ENCODE data around the gene RELN. TPM values are rescaled to one million over a fixed set of nuclear protein-coding genes. Genes with fewer than 3 reads are reported as not detected.

The RELN gene
- total RNA-seq, 2 donors from 2014 or later = not detected

- DNase-seq (ENCODE audit: low spot score) = no peak
- Mint-ChIP-seq H3K27me3 (no peaks in the 10 kb centered on the region), H3K9me3 (peaks cover 3% of the 10 kb centered on the region), H3K4me3 (no peak overlapping the region), H3K27ac (no peak overlapping the region), H3K4me1 (ENCODE audit: low read depth in 2 of 2) (no peaks in the 10 kb centered on the region), H3K36me3 (no peaks in the 10 kb centered on the region)
- no peak for ATAC-seq
Observed at GRCh38 chr7:103685646-103686045, 303.8 kb downstream of the RELN start.

- Mint-ChIP-seq H3K4me1 (ENCODE audit: low read depth in 2 of 2) (no peaks in the 10 kb centered on the region), H3K27me3 (no peaks in the 10 kb centered on the region), H3K27ac (no peak overlapping the region), H3K4me3 (no peak overlapping the region), H3K36me3 (no peaks in the 10 kb centered on the region), H3K9me3 (peaks cover 3% of the 10 kb centered on the region)
- DNase-seq (ENCODE audit: low spot score) (no peak), ATAC-seq (no peak)
Observed at GRCh38 chr7:103683348-103683747, 306.1 kb downstream of the RELN start.

GRCh38 chr7:103680161-103681144 lies 309.0 kb downstream of the RELN start:
- H3K27ac Mint-ChIP-seq = no peak overlapping the region
- H3K4me1 Mint-ChIP-seq (ENCODE audit: low read depth in 2 of 2) = no peaks in the 10 kb centered on the region
- ATAC-seq = no peak
- no peaks in the 10 kb centered on the region for H3K36me3 Mint-ChIP-seq
- H3K27me3 Mint-ChIP-seq = no peaks in the 10 kb centered on the region
- H3K9me3 Mint-ChIP-seq = peaks cover 12% of the 10 kb centered on the region
- H3K4me3 Mint-ChIP-seq = no peak overlapping the region
- DNase-seq (ENCODE audit: low spot score) = no peak

GRCh38 chr7:103679151-103680132 lies 310.0 kb downstream of the RELN start:
- Mint-ChIP-seq H3K4me1 (ENCODE audit: low read depth in 2 of 2) (no peaks in the 10 kb centered on the region), H3K27ac (no peak overlapping the region), H3K36me3 (no peaks in the 10 kb centered on the region), H3K27me3 (peaks cover 0 to 6% of the 10 kb centered on the region in 2 donors), H3K9me3 (peaks cover 13% of the 10 kb centered on the region), H3K4me3 (no peak overlapping the region)
- no peak for ATAC-seq
- no peak for DNase-seq (ENCODE audit: low spot score)

- no peak for ATAC-seq
- Mint-ChIP-seq H3K36me3 (no peaks in the 10 kb centered on the region), H3K4me3 (no peak overlapping the region), H3K9me3 (peaks cover 3% of the 10 kb centered on the region), H3K27me3 (peaks cover 0 to 10% of the 10 kb centered on the region in 2 donors), H3K4me1 (ENCODE audit: low read depth in 2 of 2) (no peaks in the 10 kb centered on the region), H3K27ac (no peak overlapping the region)
- no peak for DNase-seq (ENCODE audit: low spot score)
Observed at GRCh38 chr7:103668279-103668941, 321.0 kb downstream of the RELN start.

- no peaks in the 10 kb centered on the region for H3K36me3 Mint-ChIP-seq
- DNase-seq (ENCODE audit: low spot score) (no peak), ATAC-seq (no peak)
- H3K4me3 Mint-ChIP-seq = no peak overlapping the region
- peaks cover 0 to 5% of the 10 kb centered on the region in 2 donors for H3K27me3 Mint-ChIP-seq
- no peak overlapping the region for H3K27ac Mint-ChIP-seq
- H3K4me1 Mint-ChIP-seq (ENCODE audit: low read depth in 2 of 2) = no peaks in the 10 kb centered on the region
- peaks cover 4% of the 10 kb centered on the region for H3K9me3 Mint-ChIP-seq
Observed at GRCh38 chr7:103666326-103666725, 323.1 kb downstream of the RELN start.

- no peak overlapping the region for H3K27ac Mint-ChIP-seq
- peaks cover 0 to 7% of the 10 kb centered on the region in 2 donors for H3K27me3 Mint-ChIP-seq
- no peak for DNase-seq (ENCODE audit: low spot score)
- H3K4me1 Mint-ChIP-seq (ENCODE audit: low read depth in 2 of 2) = no peaks in the 10 kb centered on the region
- no peak for ATAC-seq
- no peak overlapping the region for H3K4me3 Mint-ChIP-seq
- H3K36me3 Mint-ChIP-seq = no peaks in the 10 kb centered on the region
- peaks cover 4% of the 10 kb centered on the region for H3K9me3 Mint-ChIP-seq
Observed at GRCh38 chr7:103664577-103664976, 324.9 kb downstream of the RELN start.

- DNase-seq (ENCODE audit: low spot score) (no peak), ATAC-seq (no peak)
- Mint-ChIP-seq H3K4me1 (ENCODE audit: low read depth in 2 of 2) (no peaks in the 10 kb centered on the region), H3K27ac (no peak overlapping the region), H3K9me3 (peaks cover 4% of the 10 kb centered on the region), H3K4me3 (no peak overlapping the region), H3K36me3 (no peaks in the 10 kb centered on the region), H3K27me3 (peaks cover 0 to 12% of the 10 kb centered on the region in 2 donors)
Observed at GRCh38 chr7:103660455-103661371, 328.7 kb downstream of the RELN start.

GRCh38 chr7:103658055-103659005 lies 331.1 kb downstream of the RELN start:
- no peaks in the 10 kb centered on the region for H3K4me1 Mint-ChIP-seq (ENCODE audit: low read depth in 2 of 2)
- peaks cover 0 to 12% of the 10 kb centered on the region in 2 donors for H3K27me3 Mint-ChIP-seq
- ATAC-seq = no peak
- H3K36me3 Mint-ChIP-seq = no peaks in the 10 kb centered on the region
- peaks cover under 1% of the 10 kb centered on the region for H3K9me3 Mint-ChIP-seq
- no peak overlapping the region for H3K4me3 Mint-ChIP-seq
- no peak overlapping the region for H3K27ac Mint-ChIP-seq
- no peak for DNase-seq (ENCODE audit: low spot score)

- Mint-ChIP-seq H3K27ac (no peak overlapping the region), H3K9me3 (no peaks in the 10 kb centered on the region), H3K27me3 (peaks cover 0 to 12% of the 10 kb centered on the region in 2 donors), H3K4me1 (ENCODE audit: low read depth in 2 of 2) (no peaks in the 10 kb centered on the region), H3K36me3 (no peaks in the 10 kb centered on the region), H3K4me3 (no peak overlapping the region)
- DNase-seq (ENCODE audit: low spot score) (no peak), ATAC-seq (no peak)
Observed at GRCh38 chr7:103657474-103657894, 332.0 kb downstream of the RELN start.

- ATAC-seq (no peak), DNase-seq (ENCODE audit: low spot score) (no peak)
- peaks cover 3% of the 10 kb centered on the region for H3K9me3 Mint-ChIP-seq
- no peaks in the 10 kb centered on the region for H3K4me1 Mint-ChIP-seq (ENCODE audit: low read depth in 2 of 2)
- H3K36me3 Mint-ChIP-seq = no peaks in the 10 kb centered on the region
- H3K27me3 Mint-ChIP-seq = peaks cover 0 to 12% of the 10 kb centered on the region in 2 donors
- H3K4me3 Mint-ChIP-seq = no peak overlapping the region
- H3K27ac Mint-ChIP-seq = no peak overlapping the region
Observed at GRCh38 chr7:103656221-103656620, 333.2 kb downstream of the RELN start.

Measured in natural killer cell treated with Interleukin-12 subunit alpha and Interleukin-12 subunit beta and Interleukin-15 and Interleukin-18, amount 100 ng/mL, for 72 hours (primary cell).